Measurements from ENCODE around the gene CHEK1. TPM values are rescaled to one million over a fixed set of nuclear protein-coding genes. Genes with fewer than 3 reads are reported as not detected.

CHEK1 gene
- total and polyA plus RNA-seq, 9 of the 15 experiments (the other 6 are each of a cell fraction or from before 2014, with no cell fraction given) = 62.6 to 108 (median 87.5) TPM

- TF ChIP-seq ZNF318 (IDR thresholded peaks at IDR 0.05; ENCODE audit: borderline replicate concordance in 1 of 2, low read depth in 1 of 2) (no peak), L3MBTL2 (IDR thresholded peaks at IDR 0.05) (peak; percentile 98), U2AF1 (optimal IDR thresholded peaks at IDR 0.05; ENCODE audit: low read depth, low read length) (no peak), NCOA4 (IDR thresholded peaks at IDR 0.05; ENCODE audit: partially characterized antibody) (no peak), FOXM1 (IDR thresholded peaks at IDR 0.05; ENCODE audit: low read depth) (no peak), FOXM1 (CRISPR knock-in tag; IDR thresholded peaks at IDR 0.05; ENCODE audit: low read depth) (no peak), PRMT5 (CRISPR knock-in tag; IDR thresholded peaks at IDR 0.05) (no peak), DPF2 (IDR thresholded peaks at IDR 0.05) (no peak), POLR2B (IDR thresholded peaks at IDR 0.05; ENCODE audit: low read depth, partially characterized antibody) (no peak), ILK (tag; IDR thresholded peaks at IDR 0.05; ENCODE audit: borderline replicate concordance, low read depth) (no peak), EP400 (IDR thresholded peaks at IDR 0.05) (no peak), BCOR (IDR thresholded peaks at IDR 0.05) (no peak), FOS (IDR thresholded peaks at IDR 0.05; ENCODE audit: extremely low read depth, insufficient read length) (no peak), NRF1 (conservative IDR thresholded peaks at IDR 0.05 in 1 of 2, IDR thresholded peaks at IDR 0.05 in 1 of 2) (no peak), ZBTB5 (IDR thresholded peaks at IDR 0.05) (no peak), MED1 (CRISPR knock-in tag; IDR thresholded peaks at IDR 0.05; ENCODE audit: borderline replicate concordance) (no peak), ZNF639 (CRISPR knock-in tag; conservative IDR thresholded peaks at IDR 0.05 in 1 of 2, IDR thresholded peaks at IDR 0.05 in 1 of 2) (peak in 1 of 2 experiments; percentile 59; a peak in 1 of 4 replicates), NCOA1 (IDR thresholded peaks at IDR 0.05; ENCODE audit: low read depth) (no peak), HNRNPLL (IDR thresholded peaks at IDR 0.05; ENCODE audit: low read depth, low read length, poor library complexity, severe bottlenecking) (peak; percentile 57)
Observed at GRCh38 chr11:125625225-125625629, 264 bp downstream of the CHEK1 start (continued).
